ENCODE measurements around the gene RBM26.

Gene RBM26

DNA sequence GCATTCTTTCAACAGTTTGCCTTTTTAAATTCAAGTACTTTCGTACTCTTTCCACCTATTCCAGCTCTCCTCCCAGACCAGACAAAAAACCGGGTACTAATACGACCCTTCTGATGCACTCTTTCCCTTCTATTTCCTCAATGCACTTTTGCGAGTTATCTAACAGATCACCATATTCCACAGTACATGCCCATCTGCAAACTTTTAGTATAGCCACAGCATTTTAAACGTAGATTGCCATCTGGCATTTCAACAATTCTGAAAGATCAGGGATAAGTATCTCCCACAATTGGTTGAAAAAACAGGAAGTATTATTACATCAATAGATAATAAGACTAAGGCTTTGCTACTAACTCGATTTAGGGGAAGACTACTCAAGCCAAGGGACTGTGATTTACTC, 31.5 kb downstream of the RBM26 start:
- TF ChIP-seq, protein P1, sequence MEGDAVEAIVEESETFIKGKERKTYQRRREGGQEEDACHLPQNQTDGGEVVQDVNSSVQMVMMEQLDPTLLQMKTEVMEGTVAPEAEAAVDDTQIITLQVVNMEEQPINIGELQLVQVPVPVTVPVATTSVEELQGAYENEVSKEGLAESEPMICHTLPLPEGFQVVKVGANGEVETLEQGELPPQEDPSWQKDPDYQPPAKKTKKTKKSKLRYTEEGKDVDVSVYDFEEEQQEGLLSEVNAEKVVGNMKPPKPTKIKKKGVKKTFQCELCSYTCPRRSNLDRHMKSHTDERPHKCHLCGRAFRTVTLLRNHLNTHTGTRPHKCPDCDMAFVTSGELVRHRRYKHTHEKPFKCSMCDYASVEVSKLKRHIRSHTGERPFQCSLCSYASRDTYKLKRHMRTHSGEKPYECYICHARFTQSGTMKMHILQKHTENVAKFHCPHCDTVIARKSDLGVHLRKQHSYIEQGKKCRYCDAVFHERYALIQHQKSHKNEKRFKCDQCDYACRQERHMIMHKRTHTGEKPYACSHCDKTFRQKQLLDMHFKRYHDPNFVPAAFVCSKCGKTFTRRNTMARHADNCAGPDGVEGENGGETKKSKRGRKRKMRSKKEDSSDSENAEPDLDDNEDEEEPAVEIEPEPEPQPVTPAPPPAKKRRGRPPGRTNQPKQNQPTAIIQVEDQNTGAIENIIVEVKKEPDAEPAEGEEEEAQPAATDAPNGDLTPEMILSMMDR (IDR thresholded peaks at IDR 0.05; ENCODE audit: low read depth, low read length) = no peak
- no peak for DNase-seq (ENCODE audit: extremely low read depth, low read depth)

GRCh38 chr13:79373916-79374315, 32.1 kb downstream of the RBM26 start:
- TF ChIP-seq, protein P1 (IDR thresholded peaks at IDR 0.05; ENCODE audit: low read depth, low read length) = no peak
- DNase-seq (ENCODE audit: extremely low read depth, low read depth) = no peak

GRCh38 chr13:79369226-79369625, 36.8 kb downstream of the RBM26 start:
- TF ChIP-seq, protein P1 (IDR thresholded peaks at IDR 0.05; ENCODE audit: low read depth, low read length) = no peak
- no peak for DNase-seq (ENCODE audit: extremely low read depth, low read depth)

DNA sequence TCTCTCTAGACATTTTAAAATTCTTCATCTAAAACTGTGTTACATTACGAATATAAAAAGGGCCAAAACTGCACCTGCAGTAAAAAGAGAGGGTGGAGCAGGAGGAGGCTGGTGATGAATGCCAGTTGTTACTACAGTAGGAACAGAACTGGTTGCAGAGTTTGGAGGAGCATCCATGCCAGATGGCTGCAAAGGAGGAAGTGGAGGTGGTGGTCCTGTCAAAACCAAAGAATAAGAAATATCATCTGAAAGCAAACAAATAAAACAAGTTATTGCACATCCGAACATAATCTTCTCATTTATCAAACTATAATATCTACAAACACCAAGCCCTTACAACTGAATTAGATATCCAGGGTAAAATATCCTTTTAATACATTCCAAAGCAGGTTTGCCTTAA, 40.1 kb downstream of the RBM26 start:
- no peak for DNase-seq (ENCODE audit: extremely low read depth, low read depth)
- TF ChIP-seq, protein P1 (IDR thresholded peaks at IDR 0.05; ENCODE audit: low read depth, low read length) = no peak

GRCh38 chr13:79361299-79361698, 44.8 kb downstream of the RBM26 start:
- TF ChIP-seq, protein P1 (IDR thresholded peaks at IDR 0.05; ENCODE audit: low read depth, low read length) = no peak
- no peak for DNase-seq (ENCODE audit: extremely low read depth, low read depth)

DNA sequence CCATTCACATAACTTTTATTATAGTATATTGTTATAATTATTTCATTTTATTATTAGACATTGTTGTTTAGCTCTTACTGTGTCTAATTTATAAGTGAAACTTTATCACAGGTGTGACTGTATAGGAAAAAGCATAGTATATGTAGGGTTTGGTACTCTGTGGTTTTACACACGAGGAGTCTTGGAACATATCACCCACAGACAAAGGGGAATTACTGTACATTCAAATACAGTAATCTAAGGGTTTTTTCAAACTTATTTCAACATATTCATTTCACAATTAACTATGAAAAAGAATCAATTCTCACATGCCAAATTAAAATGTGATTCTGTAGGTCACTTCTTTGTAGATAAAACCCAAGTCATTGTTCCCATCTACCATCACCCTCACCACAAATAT, 46.0 kb downstream of the RBM26 start:
- DNase-seq (ENCODE audit: extremely low read depth, low read depth) = no peak
- TF ChIP-seq, protein P1 (IDR thresholded peaks at IDR 0.05; ENCODE audit: low read depth, low read length) = no peak

DNA sequence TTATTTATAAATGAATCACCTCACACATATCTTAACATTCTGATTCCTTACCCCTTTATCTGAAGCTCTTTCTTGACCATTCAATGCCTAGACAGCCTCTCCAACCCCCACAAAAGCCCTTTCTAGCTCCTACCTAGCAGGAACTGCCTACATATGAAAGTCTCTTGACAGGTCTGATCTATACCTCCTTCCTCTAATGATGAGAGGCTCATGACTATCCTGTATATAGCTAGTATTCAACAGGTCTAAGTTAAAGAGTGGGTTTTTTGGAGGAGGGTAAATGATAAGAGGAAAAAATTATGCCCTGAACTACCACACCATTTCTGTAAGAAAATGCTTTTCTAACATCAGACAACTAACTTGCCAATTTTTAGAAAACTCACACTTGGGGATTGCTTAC, 47.0 kb downstream of the RBM26 start:
- TF ChIP-seq, protein P1 (IDR thresholded peaks at IDR 0.05; ENCODE audit: low read depth, low read length) = no peak
- no peak for DNase-seq (ENCODE audit: extremely low read depth, low read depth)

Data from AG09319 (cell line).